Caco-2 (cell line): ENCODE data around the gene ABHD4. TPM values are rescaled to one million over a fixed set of nuclear protein-coding genes. Genes with fewer than 3 reads are reported as not detected.

ENCODE experiments used
- BruUV-seq: library from RNA; stranded (reverse); fragments of 400-500 nt; replicated peaks from 2 replicates; lab custom pipeline; 2021; lab: Mats Ljungman, UMichigan
- CTCF ChIA-PET: fragments of 300-600 bp; sonication (Branson Sonifier 250); formaldehyde crosslinking; loops from one replicate; lab custom pipeline; 2022; ENCODE audit warnings: antibody characterized with exemption; lab: Charles Lee
- POLR2A ChIA-PET: fragments of 300-600 bp; sonication (Branson Sonifier 250); formaldehyde crosslinking; loops from one replicate; lab custom pipeline; 2022; ENCODE audit warnings: antibody characterized with exemption; lab: Charles Lee
- DNase-seq, 2 experiments: peaks; one replicate each; pipeline versions ENCODE4 v3.0.0 to v3.0.0-alpha.2; 2020 to 2022
- H3K27me3 ChIP-seq: replicated peaks from 2 replicates; pipeline ENCODE4 v1.6.0; 2011; ENCODE audit warnings: low read length; ENCODE audit not compliant: control insufficient read depth, insufficient read depth
- H3K36me3 ChIP-seq: 2 replicates; pipeline ENCODE4 v1.5.1; 2011; ENCODE audit warnings: low read length; ENCODE audit not compliant: control insufficient read depth, insufficient read depth
- H3K4me1 ChIP-seq: fragments of 250-450 bp; sonication (Bioruptor Pico); 2 replicates; pipeline ENCODE4 v1.5.1; 2020; ENCODE audit warnings: mild to moderate bottlenecking
- H3K4me3 ChIP-seq: 2 replicates; pipeline ENCODE4 v1.5.1; 2011; ENCODE audit warnings: low read depth, mild to moderate bottlenecking, control low read depth, low read length
- H3K9me3 ChIP-seq: fragments of 250-450 bp; sonication (Bioruptor Pico); 2 replicates; pipeline ENCODE4 v1.5.1; 2020; ENCODE audit warnings: mild to moderate bottlenecking, moderate library complexity
- H3K27ac Mint-ChIP-seq: one replicate; pipeline ENCODE4 v1.8.0; 2022; ENCODE audit warnings: mixed read lengths; ENCODE audit not compliant: unreplicated experiment
- H3K27me3 Mint-ChIP-seq: one replicate; pipeline ENCODE4 v1.8.0; 2022; ENCODE audit warnings: mixed read lengths; ENCODE audit not compliant: insufficient read depth, unreplicated experiment
- H3K36me3 Mint-ChIP-seq: one replicate; pipeline ENCODE4 v1.8.0; 2022; ENCODE audit warnings: mild to moderate bottlenecking, mixed read lengths; ENCODE audit not compliant: insufficient read depth, unreplicated experiment
- H3K4me1 Mint-ChIP-seq: one replicate; pipeline ENCODE4 v1.8.0; 2022; ENCODE audit warnings: low read depth, mixed read lengths; ENCODE audit not compliant: unreplicated experiment
- H3K4me3 Mint-ChIP-seq: one replicate; pipeline ENCODE4 v1.8.0; 2022; ENCODE audit warnings: mild to moderate bottlenecking, moderate library complexity, mixed read lengths; ENCODE audit not compliant: unreplicated experiment
- H3K9me3 Mint-ChIP-seq: one replicate; pipeline ENCODE4 v1.8.0; 2022; ENCODE audit warnings: mixed read lengths; ENCODE audit not compliant: unreplicated experiment
- intact Hi-C: fragments of 100-400 bp; cut with micrococcal nuclease; formaldehyde crosslinking; loops from one replicate; pipeline ENCODE4 v1.10.0; 2022; ENCODE audit not compliant: unreplicated experiment
- total RNA-seq: library from RNA; stranded (reverse); gene quantifications from 2 replicates; pipeline ENCODE4 v1.2.3, GENCODE V29; 2022
- TF ChIP-seq, protein P1 (sequence below), 2 experiments: fragments of 200-600 bp in 1 of 2; IDR thresholded peaks; 1 replicate in 1 of 2; 2 replicates in 1 of 2; pipeline versions ENCODE4 v1.5.1 to v1.8.0; 2011 to 2022; ENCODE audit warnings: antibody characterized with exemption in 1 of 2, control low read depth in 1 of 2, inconsistent platforms in 1 of 2, low read depth in 1 of 2, low read length in 1 of 2, mild to moderate bottlenecking in 1 of 2, moderate library complexity in 1 of 2; ENCODE audit not compliant: insufficient read depth in 1 of 2, severe bottlenecking in 1 of 2, unreplicated experiment in 1 of 2

Gene ABHD4
- total RNA-seq, 1 experiment from 2014 or later: 73.5 TPM

DNA sequence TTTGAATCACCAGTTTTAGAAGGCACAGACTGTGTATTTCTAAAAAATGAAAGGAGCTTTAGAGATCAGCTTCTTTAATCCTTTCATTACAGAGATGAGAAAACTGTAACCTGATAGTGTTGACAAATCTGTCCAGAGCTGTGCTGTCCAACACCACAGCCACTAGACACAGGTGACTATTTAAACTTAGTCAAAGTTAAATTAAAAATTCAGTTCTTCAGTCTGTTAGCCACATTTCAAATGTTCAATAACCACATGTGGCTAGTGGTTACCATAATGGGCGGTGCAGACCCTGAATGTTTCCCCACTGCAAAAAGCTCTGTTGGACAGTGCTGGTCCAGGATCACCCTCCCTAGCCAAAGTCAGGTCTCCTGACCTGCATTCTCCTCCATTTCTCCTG, 30.7 kb upstream of the ABHD4 start:
- peaks cover 1% of the 10 kb centered on the region; the same call in 1 of the 2 replicates for H3K36me3 ChIP-seq
- Mint-ChIP-seq H3K4me1 (peaks cover 44% of the 10 kb centered on the region), H3K27me3 (no peaks in the 10 kb centered on the region), H3K27ac (peak overlapping the region; percentile 32), H3K9me3 (no peaks in the 10 kb centered on the region), H3K36me3 (peaks cover 74% of the 10 kb centered on the region), H3K4me3 (no peak overlapping the region)
- BruUV-seq: no TSS peak
- TF ChIP-seq, protein P1, sequence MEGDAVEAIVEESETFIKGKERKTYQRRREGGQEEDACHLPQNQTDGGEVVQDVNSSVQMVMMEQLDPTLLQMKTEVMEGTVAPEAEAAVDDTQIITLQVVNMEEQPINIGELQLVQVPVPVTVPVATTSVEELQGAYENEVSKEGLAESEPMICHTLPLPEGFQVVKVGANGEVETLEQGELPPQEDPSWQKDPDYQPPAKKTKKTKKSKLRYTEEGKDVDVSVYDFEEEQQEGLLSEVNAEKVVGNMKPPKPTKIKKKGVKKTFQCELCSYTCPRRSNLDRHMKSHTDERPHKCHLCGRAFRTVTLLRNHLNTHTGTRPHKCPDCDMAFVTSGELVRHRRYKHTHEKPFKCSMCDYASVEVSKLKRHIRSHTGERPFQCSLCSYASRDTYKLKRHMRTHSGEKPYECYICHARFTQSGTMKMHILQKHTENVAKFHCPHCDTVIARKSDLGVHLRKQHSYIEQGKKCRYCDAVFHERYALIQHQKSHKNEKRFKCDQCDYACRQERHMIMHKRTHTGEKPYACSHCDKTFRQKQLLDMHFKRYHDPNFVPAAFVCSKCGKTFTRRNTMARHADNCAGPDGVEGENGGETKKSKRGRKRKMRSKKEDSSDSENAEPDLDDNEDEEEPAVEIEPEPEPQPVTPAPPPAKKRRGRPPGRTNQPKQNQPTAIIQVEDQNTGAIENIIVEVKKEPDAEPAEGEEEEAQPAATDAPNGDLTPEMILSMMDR (IDR thresholded peaks at IDR 0.05; ENCODE audit: insufficient read depth in 1 of 2, low read depth in 1 of 2, low read length in 1 of 2, severe bottlenecking in 1 of 2, unreplicated experiment in 1 of 2): no peak
- peaks cover 74% of the 10 kb centered on the region for H3K4me1 ChIP-seq
- no peak overlapping the region for H3K4me3 ChIP-seq
- intact Hi-C loops: no loop called here
- no peaks in the 10 kb centered on the region for H3K9me3 ChIP-seq
- ChIA-PET POLR2A (no interaction called here), CTCF (no interaction called here)
- H3K27me3 ChIP-seq: no peaks in the 10 kb centered on the region
- no peak for DNase-seq

DNA sequence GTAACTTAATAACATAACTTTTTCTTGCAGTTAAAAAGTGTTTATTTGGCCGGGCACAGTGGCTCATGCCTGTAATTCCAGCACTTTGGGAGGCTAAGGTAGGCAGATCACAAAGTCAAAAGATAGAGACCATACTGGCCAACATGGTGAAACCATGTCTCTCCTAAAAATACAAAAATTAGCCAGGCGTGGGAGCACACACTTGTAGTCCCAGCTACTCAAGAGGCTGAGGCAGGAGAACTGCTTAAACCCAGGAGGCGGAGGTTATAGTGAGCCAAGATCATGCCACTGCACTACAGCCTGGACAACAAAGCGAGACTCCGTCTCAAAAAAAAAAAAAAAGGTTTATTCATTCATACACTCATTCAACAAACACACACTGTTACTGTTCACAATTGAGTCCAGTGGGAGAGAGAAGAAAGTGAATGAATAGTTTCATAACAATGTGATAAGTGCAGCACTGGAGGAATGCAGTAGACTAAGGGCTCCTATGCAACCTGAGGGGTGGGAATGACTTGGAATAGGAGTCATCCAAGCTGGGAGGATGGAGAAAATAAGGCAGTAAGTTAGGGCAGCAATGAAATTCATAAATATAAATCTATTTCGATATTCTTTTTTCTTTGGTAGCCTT, 28.9 kb upstream of the ABHD4 start:
- Mint-ChIP-seq H3K9me3 (no peaks in the 10 kb centered on the region), H3K4me3 (no peak overlapping the region), H3K36me3 (peaks cover 78% of the 10 kb centered on the region), H3K27ac (peak overlapping the region; percentile 51), H3K27me3 (no peaks in the 10 kb centered on the region), H3K4me1 (peaks cover 49% of the 10 kb centered on the region)
- intact Hi-C loops: no loop called here
- no peaks in the 10 kb centered on the region for H3K27me3 ChIP-seq
- peaks cover 66% of the 10 kb centered on the region for H3K4me1 ChIP-seq
- no peak overlapping the region for H3K4me3 ChIP-seq
- no TSS peak for BruUV-seq
- peaks cover 1% of the 10 kb centered on the region; the same call in 1 of the 2 replicates for H3K36me3 ChIP-seq
- CTCF ChIA-PET: interaction anchor here (1.0 to 3.8 kb wide), 9 partner anchors 8 to 404 kb away, joined by 3 to 113 read pairs (median 9); no protein-coding TSS in a partner anchor
- POLR2A ChIA-PET: interaction anchor here (0.5 to 1.4 kb wide), 2 partner anchors 20 to 254 kb away, joined by 3 to 6 read pairs; partner anchors contain the start of gene DAD1
- H3K9me3 ChIP-seq: no peaks in the 10 kb centered on the region
- no peak for DNase-seq
- TF ChIP-seq, protein P1 (IDR thresholded peaks at IDR 0.05; ENCODE audit: insufficient read depth in 1 of 2, low read depth in 1 of 2, low read length in 1 of 2, severe bottlenecking in 1 of 2, unreplicated experiment in 1 of 2): no peak

DNA sequence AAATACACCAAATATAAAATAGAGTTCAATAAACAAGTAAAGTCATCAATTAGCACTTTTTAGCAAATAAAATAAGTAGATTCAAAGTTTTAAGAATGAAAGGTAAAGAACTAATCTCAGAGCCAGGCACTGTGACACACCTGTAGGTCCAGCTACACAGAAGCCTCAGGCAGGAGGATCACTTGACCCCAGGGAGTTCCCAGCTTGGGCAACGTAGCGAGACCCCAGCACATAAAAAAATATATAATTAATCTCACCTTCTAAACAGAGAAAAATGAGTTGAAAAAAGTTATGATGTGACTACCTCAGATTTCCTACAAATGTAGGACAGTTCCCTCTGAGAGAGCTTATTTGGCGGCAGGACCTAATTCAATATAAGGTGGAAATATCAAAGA, 28.4 kb upstream of the ABHD4 start:
- no peaks in the 10 kb centered on the region for H3K27me3 ChIP-seq
- peaks cover 61% of the 10 kb centered on the region for H3K4me1 ChIP-seq
- H3K9me3 ChIP-seq: no peaks in the 10 kb centered on the region
- Mint-ChIP-seq H3K4me3 (no peak overlapping the region), H3K4me1 (peaks cover 45% of the 10 kb centered on the region), H3K27me3 (no peaks in the 10 kb centered on the region), H3K36me3 (peaks cover 78% of the 10 kb centered on the region), H3K27ac (peak overlapping the region; percentile 51), H3K9me3 (no peaks in the 10 kb centered on the region)
- DNase-seq: no peak
- POLR2A ChIA-PET: interaction anchor here (0.5 to 1.4 kb wide), 6 partner anchors 8 to 256 kb away, joined by 3 to 6 read pairs (median 4); partner anchors contain the start of gene DAD1
- TF ChIP-seq, protein P1 (IDR thresholded peaks at IDR 0.05; ENCODE audit: insufficient read depth in 1 of 2, low read depth in 1 of 2, low read length in 1 of 2, severe bottlenecking in 1 of 2, unreplicated experiment in 1 of 2): no peak
- peaks cover 1% of the 10 kb centered on the region; the same call in 1 of the 2 replicates for H3K36me3 ChIP-seq
- intact Hi-C loops: loop anchor here (1.0 to 5.0 kb wide), 11 partner anchors 8 to 331 kb away; partner anchors contain the start of genes ABHD4, OR6J1 and OXA1L
- CTCF ChIA-PET: interaction anchor here (0.6 to 3.8 kb wide), 44 partner anchors 9 to 437 kb away, joined by 3 to 113 read pairs (median 5); partner anchors contain the start of genes DAD1, HAUS4, LRP10 and OR6J1
- no TSS peak for BruUV-seq
- H3K4me3 ChIP-seq: no peak overlapping the region
